LNCAP (cell line): ENCODE results near the gene ADRB1.

ENCODE experiments used
- TF ChIP-seq, protein P1 (sequence below): fragments of 450-650 bp; IDR thresholded peaks from 2 replicates; pipeline ENCODE4 v1.5.1; 2017; ENCODE audit warnings: mild to moderate bottlenecking

ADRB1 gene

DNA sequence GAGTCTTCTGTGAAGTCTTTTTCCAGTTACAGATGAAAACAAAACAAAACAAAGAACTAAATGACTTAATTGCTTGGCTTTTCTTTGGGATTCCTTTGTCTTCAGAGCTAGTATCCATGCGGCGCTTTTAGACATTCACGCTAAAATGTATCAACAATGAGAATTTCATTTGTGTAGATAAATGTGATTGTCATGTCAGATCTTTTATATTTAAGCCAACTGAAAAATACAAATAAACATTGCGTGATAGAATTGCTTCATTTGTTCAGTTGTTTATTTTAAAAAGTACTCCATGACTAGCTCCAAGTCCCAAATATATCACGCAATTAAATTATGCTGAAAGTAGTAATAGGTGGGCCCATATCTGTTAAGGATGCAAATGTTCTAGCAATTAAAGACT, 7.9 kb upstream of the ADRB1 start:
- TF ChIP-seq, protein P1, sequence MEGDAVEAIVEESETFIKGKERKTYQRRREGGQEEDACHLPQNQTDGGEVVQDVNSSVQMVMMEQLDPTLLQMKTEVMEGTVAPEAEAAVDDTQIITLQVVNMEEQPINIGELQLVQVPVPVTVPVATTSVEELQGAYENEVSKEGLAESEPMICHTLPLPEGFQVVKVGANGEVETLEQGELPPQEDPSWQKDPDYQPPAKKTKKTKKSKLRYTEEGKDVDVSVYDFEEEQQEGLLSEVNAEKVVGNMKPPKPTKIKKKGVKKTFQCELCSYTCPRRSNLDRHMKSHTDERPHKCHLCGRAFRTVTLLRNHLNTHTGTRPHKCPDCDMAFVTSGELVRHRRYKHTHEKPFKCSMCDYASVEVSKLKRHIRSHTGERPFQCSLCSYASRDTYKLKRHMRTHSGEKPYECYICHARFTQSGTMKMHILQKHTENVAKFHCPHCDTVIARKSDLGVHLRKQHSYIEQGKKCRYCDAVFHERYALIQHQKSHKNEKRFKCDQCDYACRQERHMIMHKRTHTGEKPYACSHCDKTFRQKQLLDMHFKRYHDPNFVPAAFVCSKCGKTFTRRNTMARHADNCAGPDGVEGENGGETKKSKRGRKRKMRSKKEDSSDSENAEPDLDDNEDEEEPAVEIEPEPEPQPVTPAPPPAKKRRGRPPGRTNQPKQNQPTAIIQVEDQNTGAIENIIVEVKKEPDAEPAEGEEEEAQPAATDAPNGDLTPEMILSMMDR: no peak

GRCh38 chr10:114038819-114039218, 4.8 kb upstream of the ADRB1 start:
- TF ChIP-seq, protein P1: no peak

DNA sequence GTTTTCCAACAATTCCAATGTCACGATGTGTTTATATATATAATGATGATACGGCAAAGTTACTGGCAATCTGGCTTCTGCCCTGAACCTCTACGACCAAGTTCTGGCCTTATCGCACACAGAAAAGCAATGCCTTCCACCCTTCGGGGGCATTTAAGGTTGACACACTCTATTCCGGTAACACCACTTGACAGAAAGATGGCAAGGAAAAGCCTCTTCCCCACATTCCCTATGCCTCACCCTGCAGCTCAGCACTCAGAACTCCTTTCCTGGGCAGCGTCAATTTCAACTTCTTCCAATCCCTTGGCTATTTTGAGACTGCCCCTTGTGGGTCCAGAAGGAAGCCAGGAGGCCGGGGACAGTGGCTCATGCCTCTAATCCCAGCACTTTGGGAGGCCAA, 2.5 kb upstream of the ADRB1 start:
- TF ChIP-seq, protein P1: no peak

DNA sequence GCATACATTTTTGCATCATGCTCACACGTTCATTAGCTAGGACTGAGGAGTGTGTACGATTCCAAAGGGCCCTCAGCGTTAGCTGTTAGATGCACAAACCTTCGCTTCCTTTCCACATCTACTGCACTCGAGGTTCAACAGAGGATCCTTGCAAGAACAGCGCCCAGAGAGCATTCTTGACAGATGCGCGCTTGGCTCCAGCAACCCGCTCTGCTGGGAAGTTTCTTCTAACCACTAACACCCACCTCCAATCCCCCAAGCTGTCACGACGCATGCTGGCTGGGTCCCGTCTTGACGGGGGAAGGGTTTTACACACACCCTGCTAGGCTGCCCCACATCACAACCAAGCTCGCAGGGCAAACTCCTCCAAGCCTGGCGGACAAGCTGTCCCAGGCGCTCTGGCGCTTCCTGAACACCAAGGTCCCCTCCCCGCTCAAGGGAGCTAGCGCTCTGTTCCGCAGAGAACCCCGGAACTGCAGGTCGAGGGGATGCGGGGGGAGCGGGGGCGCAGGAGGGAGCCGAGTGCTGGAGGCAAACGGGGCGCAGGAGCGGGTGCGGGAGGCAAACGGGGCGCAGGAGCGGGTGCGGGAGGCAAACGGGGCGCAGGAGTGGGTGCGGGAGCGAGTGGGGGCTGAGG, 653 bp upstream of the ADRB1 start:
- TF ChIP-seq, protein P1: no peak

DNA sequence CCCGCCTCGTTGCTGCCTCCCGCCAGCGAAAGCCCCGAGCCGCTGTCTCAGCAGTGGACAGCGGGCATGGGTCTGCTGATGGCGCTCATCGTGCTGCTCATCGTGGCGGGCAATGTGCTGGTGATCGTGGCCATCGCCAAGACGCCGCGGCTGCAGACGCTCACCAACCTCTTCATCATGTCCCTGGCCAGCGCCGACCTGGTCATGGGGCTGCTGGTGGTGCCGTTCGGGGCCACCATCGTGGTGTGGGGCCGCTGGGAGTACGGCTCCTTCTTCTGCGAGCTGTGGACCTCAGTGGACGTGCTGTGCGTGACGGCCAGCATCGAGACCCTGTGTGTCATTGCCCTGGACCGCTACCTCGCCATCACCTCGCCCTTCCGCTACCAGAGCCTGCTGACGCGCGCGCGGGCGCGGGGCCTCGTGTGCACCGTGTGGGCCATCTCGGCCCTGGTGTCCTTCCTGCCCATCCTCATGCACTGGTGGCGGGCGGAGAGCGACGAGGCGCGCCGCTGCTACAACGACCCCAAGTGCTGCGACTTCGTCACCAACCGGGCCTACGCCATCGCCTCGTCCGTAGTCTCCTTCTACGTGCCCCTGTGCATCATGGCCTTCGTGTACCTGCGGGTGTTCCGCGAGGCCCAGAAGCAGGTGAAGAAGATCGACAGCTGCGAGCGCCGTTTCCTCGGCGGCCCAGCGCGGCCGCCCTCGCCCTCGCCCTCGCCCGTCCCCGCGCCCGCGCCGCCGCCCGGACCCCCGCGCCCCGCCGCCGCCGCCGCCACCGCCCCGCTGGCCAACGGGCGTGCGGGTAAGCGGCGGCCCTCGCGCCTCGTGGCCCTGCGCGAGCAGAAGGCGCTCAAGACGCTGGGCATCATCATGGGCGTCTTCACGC, 825 bp downstream of the ADRB1 start:
- TF ChIP-seq, protein P1: no peak

GRCh38 chr10:114045136-114046086, 1.7 kb downstream of the ADRB1 start:
- TF ChIP-seq, protein P1: no peak

- TF ChIP-seq, protein P1: no peak
Measured at GRCh38 chr10:114046087-114046458, 2.4 kb downstream of the ADRB1 start.
